ENCODE results near the gene PRMT1. TPM values are rescaled to one million over a fixed set of nuclear protein-coding genes. Genes with fewer than 3 reads are reported as not detected.

Gene PRMT1
- total RNA-seq, 1 experiment from 2014 or later = 505 TPM

DNA sequence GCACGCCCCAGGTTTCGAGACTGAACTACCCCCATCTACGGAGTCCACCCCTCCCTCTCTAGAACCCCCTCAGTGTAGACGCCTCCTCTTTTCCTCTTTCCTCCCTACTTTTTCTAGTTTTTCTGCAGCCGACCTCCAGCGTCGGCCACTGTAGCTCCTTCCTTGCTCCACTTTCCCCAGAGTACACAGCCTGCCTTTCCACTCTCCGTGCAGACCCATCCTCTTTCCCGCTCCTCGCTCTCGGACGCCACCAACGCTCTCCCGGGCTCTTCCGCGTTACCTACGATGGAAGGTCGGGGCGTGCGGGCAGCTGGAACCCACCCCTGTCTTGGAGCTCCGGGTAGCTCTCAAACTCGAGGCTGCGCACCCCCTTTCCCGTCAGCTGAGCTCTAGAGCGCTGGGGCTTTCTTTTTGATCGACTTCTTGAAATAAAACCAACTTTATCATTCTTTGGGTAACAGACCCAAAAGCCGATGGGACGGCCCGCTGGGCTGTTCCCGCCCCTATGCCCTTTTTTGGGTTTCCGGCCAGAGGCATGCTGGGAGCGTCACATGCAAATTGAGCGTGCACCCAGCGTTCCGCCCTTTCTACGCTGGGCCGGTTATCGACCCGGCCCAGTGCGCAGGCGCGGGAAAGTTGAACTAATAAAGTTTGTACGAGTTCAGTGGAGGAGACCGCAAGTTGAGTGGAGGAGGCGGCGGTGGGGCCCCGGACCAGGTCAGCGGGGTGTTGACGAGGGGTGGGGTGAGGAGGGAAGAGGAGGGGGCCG is 11.5 kb upstream of the PRMT1 start, which contains the start of the genes BCL2L12 and IRF3:
Gene BCL2L12 (plus strand): TSS at position 583 of the 769 bp plus-strand sequence. CDS start 760 bp downstream, outside the sequence.
Gene IRF3 (minus strand): TSS at position 507 of the 769 bp plus-strand sequence. CDS start 1,019 bp downstream, outside the sequence.
- H4K5ac ChIP-seq (ENCODE audit: insufficient read length, low read depth, low read length) = no peak within 1 kb of the TSS

More for the DNA sequence above, 11.5 kb upstream of the PRMT1 start, which contains the start of the genes BCL2L12 and IRF3:
- Histone ChIP-seq H3K56ac (ENCODE audit: insufficient read length, low read depth, low read length) (peak within 1 kb of the TSS; percentile 37), H3K23ac (ENCODE audit: insufficient read length, low read depth, low read length) (peak within 1 kb of the TSS; percentile 9), H3K27ac (ENCODE audit: insufficient read length, low read depth, low read length) (peak within 1 kb of the TSS; percentile 54), H2BK120ac (ENCODE audit: low read depth, low read length, poor library complexity, severe bottlenecking) (no peak within 1 kb of the TSS), H2BK12ac (ENCODE audit: insufficient read length, low read depth, low read length) (no peak within 1 kb of the TSS), H2BK5ac (ENCODE audit: insufficient read length, low read length) (no peak within 1 kb of the TSS), H3K79me1 (ENCODE audit: insufficient read depth, low read depth, low read length, poor library complexity, severe bottlenecking) (peaks cover 11% of the 10 kb centered on the region), H3K9ac (ENCODE audit: extremely low read depth, insufficient read length, low read length) (peak within 1 kb of the TSS; percentile 88), H4K20me1 (ENCODE audit: control insufficient read depth, insufficient read depth, insufficient read length) (no peaks in the 10 kb centered on the region), H2AK5ac (ENCODE audit: insufficient read length, low read length) (no peak within 1 kb of the TSS), H3K9me3 (ENCODE audit: control insufficient read depth, low read depth, low read length) (no peaks in the 10 kb centered on the region), H3K4me1 (ENCODE audit: insufficient read depth, low read length) (no peaks in the 10 kb centered on the region), H3K14ac (ENCODE audit: insufficient read depth, low read length) (peak within 1 kb of the TSS; percentile 74), H3K18ac (ENCODE audit: insufficient read length, low read depth, low read length) (peak within 1 kb of the TSS; percentile 56), H2AFZ (ENCODE audit: low read length) (no peak within 1 kb of the TSS), H3K4me2 (ENCODE audit: insufficient read depth, insufficient read length, low read length) (peak within 1 kb of the TSS; percentile 99), H2BK15ac (ENCODE audit: low read depth, low read length) (no peak within 1 kb of the TSS), H3K4ac (ENCODE audit: low read depth, low read length) (no peak within 1 kb of the TSS; the same call in 1 of the 2 replicates), H3K23me2 (ENCODE audit: insufficient read length, low read depth, low read length, poor library complexity, severe bottlenecking) (peaks cover 18% of the 10 kb centered on the region), H4K91ac (ENCODE audit: insufficient read length, low read depth, low read length) (no peak within 1 kb of the TSS), H4K8ac (replicated peaks; ENCODE audit: insufficient read length, low read depth, low read length) (no peak within 1 kb of the TSS), H3K27me3 (ENCODE audit: insufficient read depth, low read length) (no peaks in the 10 kb centered on the region), H3K79me2 (ENCODE audit: insufficient read depth, low read length) (peaks cover 5% of the 10 kb centered on the region; the same call in 1 of the 2 replicates), H3T11ph (ENCODE audit: low read length) (no peak within 1 kb of the TSS), H2BK20ac (ENCODE audit: low read depth, low read length, poor library complexity, severe bottlenecking) (no peak within 1 kb of the TSS)
- Mint-ChIP-seq H3K4me1 (peaks cover 12 to 37% of the 10 kb centered on the region in 2 experiments), H3K27ac (peak within 1 kb of the TSS; percentile 96 to 99 (median 96)), H3K27me3 (ENCODE audit: low read depth) (peaks cover 3% of the 10 kb centered on the region), H3K9me3 (peaks cover 0 to 1% of the 10 kb centered on the region in 2 experiments; a peak in 3 of 5 replicates), H3K4me3 (peak within 1 kb of the TSS; percentile 99 to 100), H3K36me3 (ENCODE audit: insufficient read depth in 1 of 3, low read depth in 3 of 3) (peaks cover 35 to 59% (median 56%) of the 10 kb centered on the region in 3 experiments; a peak in 6 of 7 replicates)
- peak; percentile 94 for DNase-seq
- no CpG with 5 or more reads among the region's 50 CpGs for WGBS (ENCODE audit: extremely low coverage, insufficient read length, low lambda C conversion rate)
- TF ChIP-seq, protein P1, sequence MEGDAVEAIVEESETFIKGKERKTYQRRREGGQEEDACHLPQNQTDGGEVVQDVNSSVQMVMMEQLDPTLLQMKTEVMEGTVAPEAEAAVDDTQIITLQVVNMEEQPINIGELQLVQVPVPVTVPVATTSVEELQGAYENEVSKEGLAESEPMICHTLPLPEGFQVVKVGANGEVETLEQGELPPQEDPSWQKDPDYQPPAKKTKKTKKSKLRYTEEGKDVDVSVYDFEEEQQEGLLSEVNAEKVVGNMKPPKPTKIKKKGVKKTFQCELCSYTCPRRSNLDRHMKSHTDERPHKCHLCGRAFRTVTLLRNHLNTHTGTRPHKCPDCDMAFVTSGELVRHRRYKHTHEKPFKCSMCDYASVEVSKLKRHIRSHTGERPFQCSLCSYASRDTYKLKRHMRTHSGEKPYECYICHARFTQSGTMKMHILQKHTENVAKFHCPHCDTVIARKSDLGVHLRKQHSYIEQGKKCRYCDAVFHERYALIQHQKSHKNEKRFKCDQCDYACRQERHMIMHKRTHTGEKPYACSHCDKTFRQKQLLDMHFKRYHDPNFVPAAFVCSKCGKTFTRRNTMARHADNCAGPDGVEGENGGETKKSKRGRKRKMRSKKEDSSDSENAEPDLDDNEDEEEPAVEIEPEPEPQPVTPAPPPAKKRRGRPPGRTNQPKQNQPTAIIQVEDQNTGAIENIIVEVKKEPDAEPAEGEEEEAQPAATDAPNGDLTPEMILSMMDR (conservative IDR thresholded peaks at IDR 0.05) = no peak

All from H9 (cell line).